ENCODE results near the gene RAB7B. TPM values are rescaled to one million over a fixed set of nuclear protein-coding genes. Genes with fewer than 3 reads are reported as not detected.

The RAB7B gene
- total and polyA plus RNA-seq, 12 donors: 0.49 to 4.0 (median 1.2) TPM

DNA sequence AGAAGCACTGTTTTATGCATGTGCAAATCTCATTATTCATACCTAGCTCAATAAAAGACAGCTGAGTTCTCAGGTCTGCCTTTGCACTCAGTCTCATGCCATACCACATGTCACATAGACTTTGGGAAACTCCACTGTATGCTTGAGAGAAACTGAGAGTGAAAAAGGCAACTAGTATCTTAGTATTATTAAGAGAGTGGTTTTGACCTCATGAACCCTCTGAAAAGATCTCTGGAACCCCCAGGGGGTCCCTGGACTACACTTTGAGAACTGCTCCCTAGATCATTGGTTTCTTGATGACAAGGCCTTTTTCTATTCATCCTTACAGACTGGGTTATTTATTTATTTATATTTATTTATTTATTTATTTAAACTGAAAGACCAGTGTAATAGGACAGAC lies 46.1 kb upstream of the RAB7B start:
- peaks cover 0 to 26% (median 0%) of the 10 kb centered on the region in 9 donors for H3K4me1 ChIP-seq
- intact Hi-C loops (cut with DNase I): no loop called here
- TF ChIP-seq, protein P1, sequence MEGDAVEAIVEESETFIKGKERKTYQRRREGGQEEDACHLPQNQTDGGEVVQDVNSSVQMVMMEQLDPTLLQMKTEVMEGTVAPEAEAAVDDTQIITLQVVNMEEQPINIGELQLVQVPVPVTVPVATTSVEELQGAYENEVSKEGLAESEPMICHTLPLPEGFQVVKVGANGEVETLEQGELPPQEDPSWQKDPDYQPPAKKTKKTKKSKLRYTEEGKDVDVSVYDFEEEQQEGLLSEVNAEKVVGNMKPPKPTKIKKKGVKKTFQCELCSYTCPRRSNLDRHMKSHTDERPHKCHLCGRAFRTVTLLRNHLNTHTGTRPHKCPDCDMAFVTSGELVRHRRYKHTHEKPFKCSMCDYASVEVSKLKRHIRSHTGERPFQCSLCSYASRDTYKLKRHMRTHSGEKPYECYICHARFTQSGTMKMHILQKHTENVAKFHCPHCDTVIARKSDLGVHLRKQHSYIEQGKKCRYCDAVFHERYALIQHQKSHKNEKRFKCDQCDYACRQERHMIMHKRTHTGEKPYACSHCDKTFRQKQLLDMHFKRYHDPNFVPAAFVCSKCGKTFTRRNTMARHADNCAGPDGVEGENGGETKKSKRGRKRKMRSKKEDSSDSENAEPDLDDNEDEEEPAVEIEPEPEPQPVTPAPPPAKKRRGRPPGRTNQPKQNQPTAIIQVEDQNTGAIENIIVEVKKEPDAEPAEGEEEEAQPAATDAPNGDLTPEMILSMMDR (IDR thresholded peaks at IDR 0.05): no peak
- H3K27me3 ChIP-seq: peaks cover 0 to 17% (median 0%) of the 10 kb centered on the region in 7 donors
- no peaks in the 10 kb centered on the region for H3K9me3 ChIP-seq
- DNase-seq (no peak), ATAC-seq (no peak)
- H3K36me3 ChIP-seq: no peaks in the 10 kb centered on the region
- no peak overlapping the region for H3K27ac ChIP-seq
- no peak overlapping the region for H3K4me3 ChIP-seq

DNA sequence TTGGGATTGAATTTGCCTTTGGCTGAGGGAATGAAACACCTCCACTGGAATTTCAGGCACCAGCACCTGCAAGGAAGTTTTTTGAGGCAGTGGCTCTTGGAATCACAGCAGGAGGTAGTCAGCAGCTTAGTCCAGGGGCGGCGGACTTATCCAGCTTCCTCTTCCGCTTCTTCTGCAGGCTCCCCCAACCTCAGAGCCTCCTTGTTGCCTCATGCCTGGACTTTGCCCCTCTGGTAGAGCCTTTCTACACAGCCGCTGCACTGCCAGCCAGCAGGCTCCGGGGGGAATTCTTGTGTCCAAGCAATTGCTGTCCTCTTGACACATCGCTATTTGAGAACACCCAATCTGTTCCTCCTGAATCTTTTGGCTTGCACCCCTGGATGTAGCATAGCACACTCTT lies 45.4 kb upstream of the RAB7B start:
- no peak overlapping the region for H3K4me3 ChIP-seq
- TF ChIP-seq, protein P1 (IDR thresholded peaks at IDR 0.05): no peak
- peak in 1 of 8 donors; percentile 63 for ATAC-seq
- intact Hi-C loops (cut with DNase I): no loop called here
- peaks cover 0 to 17% (median 0%) of the 10 kb centered on the region in 7 donors for H3K27me3 ChIP-seq
- DNase-seq: no peak
- peaks cover 0 to 26% (median 0%) of the 10 kb centered on the region in 9 donors for H3K4me1 ChIP-seq
- no peaks in the 10 kb centered on the region for H3K9me3 ChIP-seq
- WGBS, 2 donors: 68 to 77% methylated on average over 6 of the region's 6 CpGs
- no peak overlapping the region for H3K27ac ChIP-seq
- H3K36me3 ChIP-seq: no peaks in the 10 kb centered on the region

DNA sequence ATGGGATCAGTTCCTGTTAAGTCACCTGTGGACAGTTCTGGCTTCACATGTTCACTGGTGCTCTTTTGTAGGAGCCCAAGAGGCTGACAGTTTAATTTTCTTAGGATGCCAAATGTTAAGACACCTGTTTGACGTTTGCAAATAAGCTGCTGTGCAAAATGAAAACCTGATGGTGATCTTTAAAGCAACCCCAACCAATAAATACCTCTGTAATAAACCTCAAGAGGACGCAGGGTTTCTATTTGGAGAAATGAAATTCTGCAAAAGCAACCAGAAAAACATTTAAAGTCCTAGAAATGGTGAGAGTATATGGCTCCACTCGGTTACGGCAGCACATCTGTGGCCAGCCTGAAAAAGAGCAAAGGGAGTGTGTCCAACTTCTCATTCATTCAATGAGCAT lies 44.1 kb upstream of the RAB7B start:
- Histone ChIP-seq H3K27me3 (peaks cover 0 to 25% (median 0%) of the 10 kb centered on the region in 7 donors), H3K36me3 (no peaks in the 10 kb centered on the region), H3K4me1 (peaks cover 0 to 21% (median 0%) of the 10 kb centered on the region in 9 donors), H3K9me3 (no peaks in the 10 kb centered on the region), H3K27ac (no peak overlapping the region), H3K4me3 (no peak overlapping the region)
- TF ChIP-seq, protein P1 (IDR thresholded peaks at IDR 0.05): no peak
- DNase-seq: no peak
- ATAC-seq: no peak
- intact Hi-C loops (cut with DNase I): no loop called here
- 77 to 87% methylated on average over 4 of the region's 4 CpGs for WGBS, 2 donors

DNA sequence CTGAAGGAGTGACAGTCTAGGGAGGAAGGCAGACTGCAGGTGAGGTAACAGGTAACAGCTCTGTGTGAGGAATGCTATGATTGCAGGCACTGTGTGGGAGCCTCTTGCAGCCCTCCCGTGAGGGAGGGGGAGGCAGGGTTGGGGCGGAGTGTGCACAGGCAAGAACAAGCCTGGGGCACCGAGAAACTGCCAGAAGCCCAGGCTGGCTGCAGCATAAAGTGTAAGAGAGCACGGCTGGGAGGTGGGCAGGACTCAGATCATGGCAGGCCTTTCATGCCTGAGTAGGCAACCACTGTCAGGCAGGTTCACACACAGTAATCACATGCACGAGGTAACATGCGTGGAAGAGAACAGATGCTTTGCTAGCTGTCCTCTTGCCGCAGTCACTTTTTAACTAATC lies 38.4 kb upstream of the RAB7B start:
- DNase-seq (no peak), ATAC-seq (no peak)
- H3K27me3 ChIP-seq: peaks cover 0 to 46% (median 19%) of the 10 kb centered on the region in 7 donors
- no peak overlapping the region for H3K4me3 ChIP-seq
- 69 to 75% methylated on average over 7 of the region's 7 CpGs for WGBS, 2 donors
- no peaks in the 10 kb centered on the region for H3K9me3 ChIP-seq
- H3K36me3 ChIP-seq: no peaks in the 10 kb centered on the region
- TF ChIP-seq, protein P1 (IDR thresholded peaks at IDR 0.05): no peak
- no peak overlapping the region for H3K27ac ChIP-seq
- H3K4me1 ChIP-seq: peaks cover 0 to 10% (median 0%) of the 10 kb centered on the region in 9 donors
- intact Hi-C loops (cut with DNase I): no loop called here

All from heart right ventricle (tissue), 16 donors.